ENCODE data around the gene OGFOD3.
"Not testable (repeated sequence)": the region's sequence is repeated elsewhere in the genome, so short reads cannot be mapped to it uniquely, and the experiment has no call there.

Gene OGFOD3

GRCh38 chr17:82349287-82349701, 69.1 kb downstream of the OGFOD3 start:
- no peak for DNase-seq

- no peak for DNase-seq
Observed at GRCh38 chr17:82348866-82349265, 69.5 kb downstream of the OGFOD3 start.

- no peak for DNase-seq
Observed at GRCh38 chr17:82348434-82348833, 70.0 kb downstream of the OGFOD3 start.

- not testable (repeated sequence) for DNase-seq
Observed at GRCh38 chr17:82347994-82348393, 70.4 kb downstream of the OGFOD3 start.

GRCh38 chr17:82346342-82347300, 71.8 kb downstream of the OGFOD3 start:
- DNase-seq, result no peak

DNA sequence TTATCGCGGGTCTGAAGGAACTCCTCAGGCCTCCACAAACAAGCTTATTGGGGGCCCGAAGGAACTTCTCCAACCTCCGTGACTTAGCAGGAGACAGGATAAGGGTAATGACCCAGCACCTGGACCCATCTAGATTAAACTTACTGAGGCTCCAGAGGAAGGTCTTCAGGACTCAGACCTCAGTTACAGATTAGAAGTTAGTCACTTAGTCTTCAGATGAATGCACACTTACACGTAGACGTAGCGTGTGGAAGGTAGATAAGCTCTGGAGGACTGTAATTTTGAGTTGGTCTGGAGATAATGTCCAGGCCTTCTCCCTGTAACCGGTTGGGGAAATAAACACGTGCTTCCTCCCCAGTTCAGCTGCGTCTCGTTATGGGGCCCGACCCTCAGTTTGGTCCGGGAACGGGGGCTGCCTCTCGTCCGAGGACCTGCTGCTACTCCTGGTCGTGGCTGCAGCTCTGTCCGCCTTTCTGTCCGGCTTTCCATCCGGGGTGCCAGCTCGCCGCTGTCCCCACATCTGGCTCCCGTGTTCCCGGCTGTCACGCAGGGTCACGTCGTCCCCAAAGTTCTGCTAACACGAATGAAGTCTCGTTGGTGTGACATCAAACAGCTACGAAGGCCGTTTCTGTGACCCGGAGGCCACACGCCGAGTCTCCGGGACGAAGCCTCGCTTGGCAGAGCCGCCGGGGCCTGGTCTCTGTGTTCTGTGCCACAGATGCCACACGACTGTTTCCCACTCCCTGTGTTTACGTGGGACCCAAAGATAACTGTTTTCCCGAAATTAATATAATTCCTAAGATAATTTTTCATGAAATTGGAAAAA, 73.0 kb downstream of the OGFOD3 start:
- no peak for DNase-seq

DNA sequence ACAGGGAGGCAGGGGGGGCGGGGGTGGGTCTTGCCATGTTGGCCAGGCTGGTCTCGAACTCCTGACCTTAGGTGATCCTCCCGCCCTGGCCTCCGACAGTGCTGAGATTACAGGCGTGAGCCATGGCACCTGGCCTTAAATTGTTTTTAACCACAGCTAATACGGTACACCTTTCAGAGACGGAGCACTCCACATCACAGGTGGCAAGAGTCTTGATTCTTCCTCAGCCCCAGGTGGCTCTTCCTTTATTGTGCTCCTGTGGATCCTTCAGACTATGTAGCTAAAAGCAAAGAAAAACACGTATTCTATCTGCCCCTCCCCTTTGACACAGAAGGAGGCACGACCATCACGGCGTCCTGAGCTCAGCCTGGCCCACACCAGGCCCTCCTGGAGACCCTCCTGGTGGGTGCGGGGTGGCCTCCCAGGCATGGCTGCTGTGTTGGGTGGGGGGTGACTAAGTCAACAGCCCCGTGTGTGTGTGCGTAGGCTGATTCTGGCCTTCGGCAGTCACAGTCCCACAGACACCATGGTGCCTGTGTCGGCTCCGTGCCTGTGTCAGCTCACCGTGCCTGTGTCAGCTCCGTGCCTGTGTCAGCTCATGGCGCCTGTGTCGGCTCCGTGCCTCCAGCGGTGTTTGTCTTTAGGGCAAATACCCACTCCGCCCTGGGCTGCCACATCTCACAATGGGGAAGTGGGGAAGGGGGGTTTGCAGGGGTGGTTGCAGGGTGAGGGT, 74.0 kb downstream of the OGFOD3 start:
- no peak for DNase-seq

GRCh38 chr17:82343560-82343959, 74.8 kb downstream of the OGFOD3 start:
- DNase-seq, result no peak

DNA sequence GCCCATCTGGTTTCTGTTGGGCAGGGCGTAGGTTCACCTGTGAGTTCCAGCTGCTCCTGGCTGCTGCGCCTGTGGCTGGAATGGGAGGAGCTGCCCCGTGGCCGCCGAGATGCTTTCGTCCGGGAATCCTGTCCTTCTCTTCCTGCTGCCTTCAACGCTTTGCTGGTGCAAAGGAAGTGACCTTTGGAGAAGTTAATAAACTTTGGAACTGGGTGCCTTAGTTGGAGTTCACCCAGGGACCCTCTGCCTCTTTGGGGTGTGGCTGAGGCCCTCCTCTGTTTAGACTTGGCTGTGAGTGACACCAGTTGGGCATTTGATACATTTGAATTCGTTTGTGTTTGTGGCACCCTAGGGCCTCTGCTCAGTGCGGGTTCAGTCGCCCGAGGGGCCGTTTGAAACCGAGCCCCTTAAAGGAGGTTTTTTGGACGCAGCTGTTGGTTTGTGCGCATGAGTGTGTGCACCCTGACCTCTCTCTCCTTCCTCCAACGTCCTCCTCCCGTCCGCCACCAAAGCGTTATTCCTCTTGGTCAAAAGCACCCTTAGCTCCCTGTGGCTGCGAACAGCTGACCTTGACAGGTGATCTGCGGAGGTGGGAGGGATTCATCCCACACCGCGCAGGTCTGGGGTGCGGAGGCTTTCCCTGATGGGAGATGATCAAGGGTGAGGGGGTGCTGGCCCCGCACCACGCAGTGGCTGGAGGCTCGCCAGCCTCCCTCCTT, 75.9 kb downstream of the OGFOD3 start:
- no peak for DNase-seq

DNA sequence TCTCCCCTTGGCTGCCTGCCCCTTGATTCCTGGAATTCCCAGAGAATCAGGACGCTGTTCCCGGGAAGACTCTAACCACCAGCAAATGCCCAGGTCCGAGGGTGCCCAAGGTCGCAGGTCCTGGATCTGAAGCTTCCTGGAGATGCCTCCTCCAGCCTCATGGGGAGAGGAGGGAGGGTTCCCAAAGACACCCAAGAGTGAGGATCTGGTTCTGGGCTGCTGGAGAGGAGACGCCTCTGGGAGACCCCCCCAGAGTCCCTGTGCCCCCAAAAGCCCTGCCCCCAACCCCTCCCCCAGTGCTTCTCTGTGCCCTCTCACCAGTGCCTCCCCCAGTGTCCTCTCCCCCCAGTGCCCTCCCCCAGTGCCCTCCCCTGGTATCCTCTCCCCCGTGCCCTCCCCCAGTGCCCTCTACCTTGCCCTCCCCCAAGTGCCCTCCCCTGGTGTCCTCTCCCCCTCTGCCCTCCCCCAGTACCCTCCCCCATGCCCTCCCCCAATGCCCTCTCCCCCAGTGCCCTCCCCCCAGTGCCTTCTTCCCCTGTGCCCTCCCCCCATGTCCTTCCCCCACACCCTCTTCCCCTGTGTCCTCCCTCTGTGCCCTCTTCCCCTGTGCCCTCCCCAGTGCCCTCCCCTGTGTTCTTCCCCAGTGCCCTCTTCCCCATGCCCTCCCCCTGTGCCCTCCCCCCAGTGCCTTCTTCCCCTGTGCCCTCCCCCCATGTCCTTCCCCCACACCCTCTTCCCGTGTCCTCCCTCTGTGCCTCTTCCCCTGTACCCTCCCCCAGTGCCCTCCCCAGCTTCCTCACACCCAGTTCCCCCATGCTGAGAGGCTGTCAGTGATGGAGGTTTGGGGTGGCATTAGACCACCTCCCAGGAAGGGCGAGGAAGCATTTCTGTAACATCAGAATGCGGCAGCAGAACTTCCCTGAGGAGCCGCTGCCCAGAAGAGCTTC, 78.5 kb downstream of the OGFOD3 start:
- no peak for DNase-seq
